Colonic mucosa (tissue), 4 donors: Measurements from ENCODE around the gene RAMACL. TPM values are rescaled to one million over a fixed set of nuclear protein-coding genes. Genes with fewer than 3 reads are reported as not detected.
"Not testable (repeated sequence)": the region's sequence is repeated elsewhere in the genome, so short reads cannot be mapped to it uniquely, and the experiment has no call there.

Source experiments
- DNase-seq: peaks from one replicate; pipeline ENCODE4 v3.0.0-alpha.2; 2020
- H3K27ac ChIP-seq: fragments of 200-600 bp; one replicate; pipeline ENCODE4 v1.8.0; 2021
- H3K27me3 ChIP-seq: fragments of 200-600 bp; one replicate; pipeline ENCODE4 v1.8.0; 2021
- H3K36me3 ChIP-seq: fragments of 200-600 bp; one replicate; pipeline ENCODE4 v1.8.0; 2021
- H3K4me1 ChIP-seq: fragments of 200-600 bp; one replicate; pipeline ENCODE4 v1.8.0; 2021; ENCODE audit warnings: mild to moderate bottlenecking
- H3K4me3 ChIP-seq: fragments of 200-600 bp; one replicate; pipeline ENCODE4 v1.8.0; 2021
- H3K9ac ChIP-seq, 2 donors: one replicate each; pipeline ENCODE4 v1.7.0; 2013; ENCODE audit warnings: control low read depth in 2 of 2, low read depth in 2 of 2, low read length in 2 of 2
- H3K9me3 ChIP-seq: fragments of 200-600 bp; one replicate; pipeline ENCODE4 v1.8.0; 2021
- CTCF ChIP-seq: fragments of 200-600 bp; IDR thresholded peaks from one replicate; pipeline ENCODE4 v1.8.0; 2022; ENCODE audit warnings: antibody characterized with exemption, mild to moderate bottlenecking
- intact Hi-C: fragments of 100-400 bp; cut with DNase I; formaldehyde crosslinking; loops from one replicate; pipeline ENCODE4 v1.14.1; 2022
- total RNA-seq, 2 donors: library from RNA; stranded (reverse); fragmentation: NEBNext Ultra II Directional in 1 of 2; extraction: Animal tissue kit (Norgen Biotek cat#: 25700) in 1 of 2; gene quantifications; one replicate each; pipeline ENCODE4 v1.2.1, GENCODE V29; 2021
- donor health status: healthy.
- donor health status: DM: no; HTN: no; CAD: no.
- donor health status: DM: no; HTN: no; CAD: no.

The RAMACL gene
- under 1 TPM; 0.48 to 0.54 TPM for total RNA-seq

GRCh38 chr6:166586424-166587156, at the start of gene RAMACL:
TSS of gene RAMACL (minus strand) at chr6:166586678. CDS start at chr6:166586477, 201 bp downstream.
- Histone ChIP-seq H3K36me3 (no peaks in the 10 kb centered on the region), H3K9me3 (no peaks in the 10 kb centered on the region), H3K27me3 (no peaks in the 10 kb centered on the region), H3K9ac (no peak within 1 kb of the TSS), H3K27ac (no peak within 1 kb of the TSS), H3K4me1 (no peaks in the 10 kb centered on the region), H3K4me3 (no peak within 1 kb of the TSS)
- intact Hi-C loops: no loop called here
- peak; percentile 36 for DNase-seq
- TF ChIP-seq CTCF: no peak

GRCh38 chr6:166635013-166635970, 48.8 kb upstream of the RAMACL start:
- Histone ChIP-seq H3K36me3 (no peaks in the 10 kb centered on the region), H3K4me1 (no peaks in the 10 kb centered on the region), H3K27me3 (no peaks in the 10 kb centered on the region), H3K4me3 (no peak overlapping the region), H3K27ac (no peak overlapping the region), H3K9ac (no peak overlapping the region), H3K9me3 (no peaks in the 10 kb centered on the region)
- no peak for DNase-seq
- intact Hi-C loops: no loop called here
- no peak for TF ChIP-seq CTCF

GRCh38 chr6:166634581-166634980, 48.1 kb upstream of the RAMACL start:
- H3K4me1 ChIP-seq, intact Hi-C loops, H3K9me3 ChIP-seq, H3K27me3 ChIP-seq, H3K27ac ChIP-seq, DNase-seq, H3K36me3 ChIP-seq, H3K4me3 ChIP-seq, H3K9ac ChIP-seq: not testable (repeated sequence)

GRCh38 chr6:166633732-166634535, 47.5 kb upstream of the RAMACL start:
- DNase-seq: no peak
- no peak overlapping the region for H3K9ac ChIP-seq
- no peaks in the 10 kb centered on the region for H3K27me3 ChIP-seq
- intact Hi-C loops: no loop called here
- no peaks in the 10 kb centered on the region for H3K36me3 ChIP-seq
- H3K27ac ChIP-seq: no peak overlapping the region
- no peak for TF ChIP-seq CTCF
- no peak overlapping the region for H3K4me3 ChIP-seq
- H3K9me3 ChIP-seq: no peaks in the 10 kb centered on the region
- peaks cover under 1% of the 10 kb centered on the region for H3K4me1 ChIP-seq

GRCh38 chr6:166632731-166633130, 46.3 kb upstream of the RAMACL start:
- Histone ChIP-seq H3K27me3 (no peaks in the 10 kb centered on the region), H3K27ac (no peak overlapping the region), H3K4me1 (peaks cover 6% of the 10 kb centered on the region), H3K9me3 (no peaks in the 10 kb centered on the region), H3K36me3 (no peaks in the 10 kb centered on the region), H3K4me3 (no peak overlapping the region), H3K9ac (no peak overlapping the region)
- intact Hi-C loops: no loop called here
- no peak for DNase-seq
- no peak for TF ChIP-seq CTCF
